ENCODE measurements around the gene TMEM74B.

TMEM74B gene

DNA sequence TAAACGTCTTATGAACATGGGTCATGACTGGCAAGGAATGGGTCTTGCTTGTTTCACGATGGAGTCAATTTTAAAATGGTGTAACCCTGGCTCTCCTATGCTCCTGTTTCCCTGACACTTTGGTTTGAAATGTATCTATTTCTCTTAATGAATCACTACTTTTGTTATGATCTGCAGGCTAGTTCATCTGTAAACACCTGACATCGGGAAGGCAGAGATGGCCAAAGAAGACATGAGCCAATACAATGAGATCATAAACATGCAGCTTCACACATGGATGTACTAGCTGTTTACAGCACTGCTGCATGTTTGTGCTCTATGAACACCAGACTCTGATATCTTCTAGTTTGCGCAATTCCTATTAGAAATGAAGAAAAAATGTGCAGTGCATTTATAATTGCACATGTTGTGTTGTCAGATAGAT lies 30.1 kb upstream of the TMEM74B start:
- Histone ChIP-seq H3K4me3 (ENCODE audit: low read length) (no peak overlapping the region), H3K9ac (ENCODE audit: low read depth, low read length) (no peak overlapping the region), H3K27ac (ENCODE audit: low read depth, low read length) (no peak overlapping the region), H3K36me3 (ENCODE audit: insufficient read depth, low read length) (no peaks in the 10 kb centered on the region), H3K9me3 (ENCODE audit: insufficient read depth, low read depth, low read length) (no peaks in the 10 kb centered on the region), H3K4me1 (ENCODE audit: insufficient read depth, low read length) (peaks cover 23% of the 10 kb centered on the region), H3K27me3 (ENCODE audit: insufficient read depth, low read length) (peaks cover 13% of the 10 kb centered on the region; the same call in 1 of the 2 replicates)
- WGBS = 96% methylated on average over 4 of the region's 4 CpGs

DNA sequence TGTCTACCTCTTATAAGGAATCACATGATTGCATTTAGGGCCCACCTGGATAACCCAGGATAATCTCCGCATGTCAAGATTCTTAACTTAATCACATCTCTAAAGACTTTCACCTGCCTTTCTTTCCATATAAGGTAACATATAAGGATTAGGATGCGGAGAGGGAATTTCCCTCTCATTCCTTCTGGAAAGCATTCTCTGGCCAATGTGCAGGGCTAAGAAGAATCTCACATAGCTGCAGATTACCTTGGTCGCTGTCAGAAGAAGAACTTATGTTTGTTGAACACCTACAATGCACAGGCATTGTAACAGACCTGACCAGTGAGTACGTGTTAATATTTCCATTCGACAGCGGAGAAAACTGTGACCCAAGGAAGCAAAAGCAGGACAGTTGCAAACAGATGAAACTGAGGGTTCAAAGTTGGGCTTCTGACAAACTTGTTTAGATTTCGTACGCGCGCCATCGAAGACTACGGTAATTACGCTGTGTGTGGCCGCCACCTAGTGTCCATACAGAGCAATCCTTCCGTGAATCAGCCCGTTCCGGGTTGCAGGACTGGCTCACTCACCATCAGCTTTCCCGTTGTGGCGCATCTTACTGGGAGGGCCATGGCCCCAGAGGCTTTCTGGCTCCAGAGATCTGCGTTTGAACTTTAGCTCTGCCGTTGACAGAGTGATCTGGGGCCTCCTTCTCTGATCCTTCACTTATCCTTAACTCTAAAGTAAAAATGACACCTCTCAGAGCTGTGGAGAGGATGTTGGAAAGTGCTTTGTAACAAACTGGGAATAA lies 28.0 kb upstream of the TMEM74B start:
- H3K4me1 ChIP-seq (ENCODE audit: insufficient read depth, low read length) = peaks cover 23% of the 10 kb centered on the region
- H3K27ac ChIP-seq (ENCODE audit: low read depth, low read length) = no peak overlapping the region; the same call in 1 of the 2 replicates
- H3K9ac ChIP-seq (ENCODE audit: low read depth, low read length) = no peak overlapping the region
- H3K4me3 ChIP-seq (ENCODE audit: low read length) = no peak overlapping the region
- H3K27me3 ChIP-seq (ENCODE audit: insufficient read depth, low read length) = peaks cover 13% of the 10 kb centered on the region; the same call in 1 of the 2 replicates
- WGBS = 17% methylated on average over 21 of the region's 21 CpGs
- no peaks in the 10 kb centered on the region for H3K36me3 ChIP-seq (ENCODE audit: insufficient read depth, low read length)
- no peaks in the 10 kb centered on the region for H3K9me3 ChIP-seq (ENCODE audit: insufficient read depth, low read depth, low read length)

DNA sequence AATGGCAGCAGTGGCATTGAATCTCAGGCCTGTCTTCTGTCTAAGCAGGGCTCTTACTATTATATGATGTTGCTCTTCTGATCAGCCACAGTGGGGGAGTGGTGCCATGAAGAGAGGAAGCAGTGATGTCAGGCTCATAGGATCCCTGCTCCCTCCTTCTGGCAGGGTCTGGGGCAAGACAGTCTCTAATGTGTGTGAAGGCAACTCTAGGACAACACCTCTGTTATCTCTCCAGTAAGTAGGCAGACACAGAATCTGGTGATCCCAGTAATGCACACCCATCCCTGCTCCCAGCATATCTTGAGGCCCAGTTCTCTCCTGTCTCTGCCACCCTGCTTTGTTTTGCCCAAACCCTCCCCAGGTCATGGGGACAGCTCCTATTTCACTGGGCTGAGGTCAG lies 27.2 kb upstream of the TMEM74B start:
- no peak overlapping the region; the same call in 1 of the 2 replicates for H3K27ac ChIP-seq (ENCODE audit: low read depth, low read length)
- H3K9me3 ChIP-seq (ENCODE audit: insufficient read depth, low read depth, low read length) = no peaks in the 10 kb centered on the region
- H3K4me1 ChIP-seq (ENCODE audit: insufficient read depth, low read length) = peaks cover 23% of the 10 kb centered on the region
- no peak overlapping the region for H3K9ac ChIP-seq (ENCODE audit: low read depth, low read length)
- H3K4me3 ChIP-seq (ENCODE audit: low read length) = no peak overlapping the region
- H3K36me3 ChIP-seq (ENCODE audit: insufficient read depth, low read length) = no peaks in the 10 kb centered on the region
- H3K27me3 ChIP-seq (ENCODE audit: insufficient read depth, low read length) = peaks cover 13% of the 10 kb centered on the region; the same call in 1 of the 2 replicates

DNA sequence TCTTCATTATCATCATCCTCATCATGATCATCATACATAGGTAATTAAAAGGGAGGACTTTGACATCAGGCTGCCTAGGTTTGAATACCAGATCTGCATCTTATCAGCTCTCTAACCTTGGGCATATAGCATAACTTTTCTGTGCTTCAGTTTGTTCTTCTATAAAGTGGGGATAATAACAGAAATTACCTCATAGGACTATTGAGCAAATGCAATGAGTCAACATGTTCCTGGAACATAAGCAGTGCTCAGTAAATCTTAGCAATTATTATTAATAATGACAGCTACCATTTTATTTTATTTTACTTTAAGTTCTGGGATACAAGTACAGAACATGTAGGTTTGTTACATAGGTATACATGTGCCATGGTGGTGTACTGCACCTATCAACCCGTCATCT lies 25.7 kb upstream of the TMEM74B start:
- no peaks in the 10 kb centered on the region for H3K9me3 ChIP-seq (ENCODE audit: insufficient read depth, low read depth, low read length)
- H3K36me3 ChIP-seq (ENCODE audit: insufficient read depth, low read length) = no peaks in the 10 kb centered on the region
- 96% methylated on average over 1 of the region's 1 CpG for WGBS
- peaks cover 13% of the 10 kb centered on the region for H3K4me1 ChIP-seq (ENCODE audit: insufficient read depth, low read length)
- no peak overlapping the region for H3K9ac ChIP-seq (ENCODE audit: low read depth, low read length)
- no peak overlapping the region for H3K4me3 ChIP-seq (ENCODE audit: low read length)
- no peak overlapping the region for H3K27ac ChIP-seq (ENCODE audit: low read depth, low read length)
- H3K27me3 ChIP-seq (ENCODE audit: insufficient read depth, low read length) = peaks cover 13% of the 10 kb centered on the region; the same call in 1 of the 2 replicates

- 71% methylated on average over 4 of the region's 5 CpGs for WGBS
- Histone ChIP-seq H3K9me3 (ENCODE audit: insufficient read depth, low read depth, low read length) (no peaks in the 10 kb centered on the region), H3K27ac (ENCODE audit: low read depth, low read length) (no peak overlapping the region), H3K9ac (ENCODE audit: low read depth, low read length) (no peak overlapping the region), H3K36me3 (ENCODE audit: insufficient read depth, low read length) (no peaks in the 10 kb centered on the region), H3K27me3 (ENCODE audit: insufficient read depth, low read length) (peaks cover 13% of the 10 kb centered on the region; the same call in 1 of the 2 replicates), H3K4me3 (ENCODE audit: low read length) (no peak overlapping the region), H3K4me1 (ENCODE audit: insufficient read depth, low read length) (peaks cover 9% of the 10 kb centered on the region)
Observed at GRCh38 chr20:1209447-1210387, 24.9 kb upstream of the TMEM74B start.

GRCh38 chr20:1207293-1207878 lies 22.6 kb upstream of the TMEM74B start:
- no peak overlapping the region for H3K4me3 ChIP-seq (ENCODE audit: low read length)
- peaks cover 5% of the 10 kb centered on the region for H3K4me1 ChIP-seq (ENCODE audit: insufficient read depth, low read length)
- no peaks in the 10 kb centered on the region for H3K9me3 ChIP-seq (ENCODE audit: insufficient read depth, low read depth, low read length)
- WGBS = 89% methylated on average over 3 of the region's 3 CpGs
- H3K36me3 ChIP-seq (ENCODE audit: insufficient read depth, low read length) = no peaks in the 10 kb centered on the region
- H3K9ac ChIP-seq (ENCODE audit: low read depth, low read length) = no peak overlapping the region
- 0 out of 2 replicates have a peak, but pooled peaks cover 2% of the 10 kb centered on the region for H3K27me3 ChIP-seq (ENCODE audit: insufficient read depth, low read length)
- no peak overlapping the region for H3K27ac ChIP-seq (ENCODE audit: low read depth, low read length)

DNA sequence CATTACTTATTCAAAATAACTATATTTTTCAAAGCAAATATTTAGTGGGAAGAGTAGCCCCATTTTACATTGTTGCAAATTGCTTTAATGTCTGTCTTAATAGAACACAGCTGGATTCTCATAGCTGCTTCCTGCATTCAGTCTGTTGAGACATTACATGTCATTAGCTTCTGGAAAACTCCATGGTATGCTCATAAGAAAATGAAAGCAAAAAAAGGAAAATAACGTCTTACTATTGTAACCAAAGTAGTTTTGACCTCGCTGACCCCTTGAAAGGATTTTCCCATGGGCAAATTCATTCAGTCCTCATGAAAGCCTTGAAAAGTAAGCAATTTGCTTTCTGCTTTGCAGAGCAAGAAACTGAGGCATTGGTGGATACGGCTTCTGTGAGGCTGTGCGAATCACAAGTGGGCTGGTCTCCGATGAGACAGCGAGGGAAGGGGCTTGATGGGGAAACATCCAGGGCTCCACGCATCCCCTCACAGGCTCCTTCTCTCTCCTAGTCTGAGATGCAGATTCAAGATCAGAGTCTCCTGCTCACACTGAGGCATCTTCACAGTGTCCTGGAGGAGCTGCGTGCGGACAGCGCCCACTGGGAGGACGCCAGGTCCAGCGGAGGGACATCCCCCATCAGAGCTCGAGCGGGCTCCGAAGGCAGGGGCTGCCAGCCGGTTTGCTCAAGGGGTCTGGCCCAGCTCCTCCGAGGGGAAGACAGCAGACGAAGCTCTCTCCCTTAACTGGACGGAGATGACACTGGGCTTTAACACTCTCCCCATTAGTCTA lies 21.8 kb upstream of the TMEM74B start:
- WGBS = 91% methylated on average over 19 of the region's 19 CpGs

GRCh38 chr20:1205802-1206201 lies 21.0 kb upstream of the TMEM74B start:
- no peaks in the 10 kb centered on the region for H3K4me1 ChIP-seq (ENCODE audit: insufficient read depth, low read length)
- no peaks in the 10 kb centered on the region for H3K9me3 ChIP-seq (ENCODE audit: insufficient read depth, low read depth, low read length)
- no peak overlapping the region for H3K4me3 ChIP-seq (ENCODE audit: low read length)
- no peaks in the 10 kb centered on the region for H3K36me3 ChIP-seq (ENCODE audit: insufficient read depth, low read length)
- 94% methylated on average over 6 of the region's 8 CpGs for WGBS
- no peaks in the 10 kb centered on the region for H3K27me3 ChIP-seq (ENCODE audit: insufficient read depth, low read length)
- no peak overlapping the region for H3K27ac ChIP-seq (ENCODE audit: low read depth, low read length)
- no peak overlapping the region for H3K9ac ChIP-seq (ENCODE audit: low read depth, low read length)

More for the DNA sequence above, 21.8 kb upstream of the TMEM74B start:
- Histone ChIP-seq H3K27ac (ENCODE audit: low read depth, low read length) (no peak overlapping the region), H3K4me3 (ENCODE audit: low read length) (no peak overlapping the region), H3K4me1 (ENCODE audit: insufficient read depth, low read length) (no peaks in the 10 kb centered on the region), H3K9ac (ENCODE audit: low read depth, low read length) (no peak overlapping the region), H3K36me3 (ENCODE audit: insufficient read depth, low read length) (no peaks in the 10 kb centered on the region), H3K27me3 (ENCODE audit: insufficient read depth, low read length) (no peaks in the 10 kb centered on the region), H3K9me3 (ENCODE audit: insufficient read depth, low read depth, low read length) (no peaks in the 10 kb centered on the region)

- Histone ChIP-seq H3K9ac (ENCODE audit: low read depth, low read length) (no peak overlapping the region), H3K4me3 (ENCODE audit: low read length) (no peak overlapping the region), H3K36me3 (ENCODE audit: insufficient read depth, low read length) (no peaks in the 10 kb centered on the region), H3K9me3 (ENCODE audit: insufficient read depth, low read depth, low read length) (no peaks in the 10 kb centered on the region), H3K27me3 (ENCODE audit: insufficient read depth, low read length) (no peaks in the 10 kb centered on the region), H3K4me1 (ENCODE audit: insufficient read depth, low read length) (no peaks in the 10 kb centered on the region), H3K27ac (ENCODE audit: low read depth, low read length) (no peak overlapping the region)
- 92% methylated on average over 2 of the region's 2 CpGs for WGBS
Observed at GRCh38 chr20:1204576-1204975, 19.8 kb upstream of the TMEM74B start.

- H3K4me3 ChIP-seq (ENCODE audit: low read length) = no peak overlapping the region
- H3K9ac ChIP-seq (ENCODE audit: low read depth, low read length) = no peak overlapping the region
- H3K27ac ChIP-seq (ENCODE audit: low read depth, low read length) = no peak overlapping the region
- 87% methylated on average over 5 of the region's 5 CpGs for WGBS
- no peaks in the 10 kb centered on the region for H3K4me1 ChIP-seq (ENCODE audit: insufficient read depth, low read length)
- H3K9me3 ChIP-seq (ENCODE audit: insufficient read depth, low read depth, low read length) = no peaks in the 10 kb centered on the region
- H3K36me3 ChIP-seq (ENCODE audit: insufficient read depth, low read length) = no peaks in the 10 kb centered on the region
- no peaks in the 10 kb centered on the region for H3K27me3 ChIP-seq (ENCODE audit: insufficient read depth, low read length)
Observed at GRCh38 chr20:1204113-1204512, 19.3 kb upstream of the TMEM74B start.
